Activated CD4-positive, alpha-beta T cell treated with anti-CD3 and anti-CD28 coated beads, Interleukin-2, amount 50 U/mL, for 4 hours (primary cell): ENCODE measurements around the gene RNU5B-1.
A peak's percentile ranks its signal among the peaks of the same experiment; 100 is the strongest.

ENCODE experiments used
- DNase-seq, 2 experiments: peaks; one replicate each; pipeline ENCODE4 v3.0.0-alpha.2; 2020

The RNU5B-1 gene

DNA sequence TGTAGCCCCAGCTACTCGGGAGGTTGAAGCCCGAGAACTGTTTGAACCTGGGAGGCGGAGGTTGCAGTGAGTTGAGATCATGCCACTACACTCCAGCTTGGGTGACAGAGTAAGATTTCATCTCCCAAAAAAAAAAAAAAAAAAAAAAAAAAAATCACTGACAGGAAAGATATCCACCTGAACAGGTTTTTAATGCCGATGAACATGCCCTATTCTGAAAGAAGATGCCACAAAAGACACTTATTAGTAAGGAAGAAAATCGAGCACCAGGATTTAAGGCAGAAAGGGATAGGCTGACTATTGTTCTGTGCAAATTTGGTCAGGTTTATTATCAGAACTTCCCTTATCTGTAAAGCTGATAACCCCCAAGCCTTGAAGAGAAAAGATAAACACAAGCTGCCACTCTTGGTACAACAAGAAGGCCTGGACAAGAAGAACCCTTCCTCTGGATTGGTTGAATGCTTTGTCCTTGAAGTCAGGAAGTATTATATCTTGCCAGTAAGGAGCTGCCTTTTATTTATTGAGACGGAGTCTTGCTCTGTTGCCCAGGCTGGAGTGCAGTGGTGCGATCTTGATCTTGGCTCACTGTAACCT is 15.1 kb upstream of the RNU5B-1 start:
- DNase-seq = no peak

DNA sequence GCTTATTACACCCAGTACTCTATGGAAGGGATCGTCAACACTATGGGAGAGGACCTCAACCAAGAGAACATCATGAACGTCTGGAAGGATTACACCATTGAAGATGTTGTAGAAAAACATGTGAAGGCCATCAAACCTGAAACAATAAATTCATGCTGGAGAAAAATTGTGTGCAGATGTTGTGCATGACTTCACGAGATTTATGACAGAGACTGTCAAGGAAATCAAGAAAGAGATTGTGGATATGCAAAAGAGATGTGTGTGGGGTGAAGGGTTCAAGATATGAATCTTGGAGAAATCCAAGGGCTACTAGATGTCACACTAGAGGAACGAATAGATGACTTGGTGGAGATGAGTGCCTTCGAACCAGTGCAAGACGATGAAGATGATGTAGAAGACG is 14.2 kb upstream of the RNU5B-1 start:
- DNase-seq = no peak

- no peak for DNase-seq
Measured at GRCh38 chr15:65292938-65293518, 11.4 kb upstream of the RNU5B-1 start.

DNA sequence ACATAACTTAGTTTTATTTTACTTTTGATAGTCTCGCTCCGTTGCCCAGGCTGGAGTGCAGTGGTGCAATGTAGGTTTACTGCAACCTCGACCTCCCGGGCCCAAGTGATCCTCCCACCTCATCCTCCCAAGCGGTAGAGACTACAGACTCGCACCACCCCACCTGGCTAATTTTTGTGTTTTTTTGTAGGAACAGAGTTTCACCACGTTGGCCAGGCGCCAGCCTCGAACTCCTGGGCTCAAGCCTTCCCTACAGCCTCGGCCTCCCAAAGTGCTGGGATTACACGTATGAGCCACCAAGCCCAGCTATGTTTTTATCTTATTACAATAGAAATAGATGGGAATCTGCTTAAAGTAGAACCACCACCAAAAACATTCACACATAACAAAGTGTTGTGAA is 5.7 kb upstream of the RNU5B-1 start:
- no peak for DNase-seq

GRCh38 chr15:65300924-65301441 is 3.5 kb upstream of the RNU5B-1 start:
- DNase-seq = no peak

GRCh38 chr15:65302061-65302460 is 2.4 kb upstream of the RNU5B-1 start:
- DNase-seq = no peak

DNA sequence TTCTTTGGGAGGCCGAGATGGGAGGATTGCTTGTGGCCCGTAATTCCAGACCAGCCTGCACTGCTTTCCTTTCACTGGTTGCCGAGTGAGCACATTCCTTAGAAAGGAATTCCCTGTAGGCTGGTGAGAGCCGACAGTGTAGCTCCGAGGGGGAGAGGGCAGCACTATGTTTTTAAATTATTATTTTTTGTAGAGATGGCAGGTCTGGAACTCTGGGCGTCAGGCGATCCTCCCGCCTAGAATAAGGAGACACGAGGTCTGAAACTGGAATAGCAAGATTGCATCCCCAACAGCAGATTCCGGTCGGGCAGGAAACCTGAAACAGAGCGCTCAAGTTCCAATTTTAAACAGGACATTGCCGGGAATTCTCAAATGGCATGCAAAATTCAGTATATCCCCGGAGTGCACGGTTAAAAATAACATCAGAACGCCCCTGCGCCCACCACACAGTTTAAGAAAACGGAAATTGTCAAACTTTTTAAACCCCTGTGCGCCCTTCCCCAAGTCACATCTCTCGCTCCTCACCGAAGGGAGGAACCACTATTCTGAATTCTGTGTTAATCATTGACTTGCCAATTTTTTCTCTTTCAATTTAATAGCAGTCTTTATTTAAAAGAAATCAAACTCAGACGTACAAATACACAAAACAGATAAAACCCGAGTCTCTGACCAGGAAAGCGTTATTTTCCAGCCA is 643 bp upstream of the RNU5B-1 start:
- no peak for DNase-seq

DNA sequence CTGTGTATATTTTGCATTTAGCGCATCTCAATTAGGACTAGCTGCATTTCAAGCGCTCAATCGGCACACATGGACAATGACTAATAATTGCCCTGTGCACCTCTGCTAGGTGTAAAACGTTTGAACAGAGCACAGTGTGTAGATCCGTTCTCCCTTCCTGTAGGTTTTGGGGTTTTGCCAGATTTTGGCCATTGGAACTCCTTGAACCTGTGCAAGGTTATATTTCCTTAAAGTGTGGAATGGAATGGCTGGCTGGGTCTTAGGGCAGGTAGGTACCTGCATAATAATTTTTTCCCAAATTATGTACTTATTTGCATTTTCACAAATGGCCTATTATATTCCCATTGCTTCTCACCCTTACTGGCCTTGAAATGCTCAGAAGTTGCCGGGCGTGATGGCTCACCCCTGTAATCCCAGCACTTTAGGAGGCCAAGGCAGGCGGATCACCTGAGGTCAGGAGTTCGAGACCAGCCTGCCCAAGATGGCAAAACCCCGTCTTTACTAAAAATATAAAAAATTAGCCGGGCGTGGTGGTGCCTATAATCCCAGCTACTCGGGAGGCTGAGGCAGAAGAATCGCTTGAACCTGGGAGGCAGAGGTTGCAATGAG is 777 bp downstream of the RNU5B-1 start:
- DNase-seq = no peak

GRCh38 chr15:65305776-65306175 is 1.3 kb downstream of the RNU5B-1 start:
- no peak for DNase-seq

GRCh38 chr15:65306551-65306950 is 2.1 kb downstream of the RNU5B-1 start:
- no peak for DNase-seq

DNA sequence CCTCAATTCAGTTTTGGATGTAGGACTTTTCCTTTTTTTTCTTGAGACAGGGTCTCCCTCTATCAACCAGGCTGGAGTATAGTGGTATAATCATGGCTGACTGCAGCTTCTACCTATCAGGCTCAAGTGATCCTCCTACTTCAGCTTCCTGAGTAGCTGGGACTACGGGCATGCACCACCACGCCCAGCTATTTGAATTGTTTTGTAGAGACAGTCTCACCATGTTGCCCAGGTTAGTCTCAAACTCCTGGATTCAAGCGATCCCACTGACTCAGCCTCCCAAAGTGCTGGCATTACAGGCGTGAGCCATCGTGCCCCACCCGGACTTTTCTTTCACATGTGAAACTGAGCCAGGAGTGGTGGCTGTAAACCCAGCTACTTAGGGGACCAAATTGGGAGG is 3.5 kb downstream of the RNU5B-1 start:
- no peak for DNase-seq

DNA sequence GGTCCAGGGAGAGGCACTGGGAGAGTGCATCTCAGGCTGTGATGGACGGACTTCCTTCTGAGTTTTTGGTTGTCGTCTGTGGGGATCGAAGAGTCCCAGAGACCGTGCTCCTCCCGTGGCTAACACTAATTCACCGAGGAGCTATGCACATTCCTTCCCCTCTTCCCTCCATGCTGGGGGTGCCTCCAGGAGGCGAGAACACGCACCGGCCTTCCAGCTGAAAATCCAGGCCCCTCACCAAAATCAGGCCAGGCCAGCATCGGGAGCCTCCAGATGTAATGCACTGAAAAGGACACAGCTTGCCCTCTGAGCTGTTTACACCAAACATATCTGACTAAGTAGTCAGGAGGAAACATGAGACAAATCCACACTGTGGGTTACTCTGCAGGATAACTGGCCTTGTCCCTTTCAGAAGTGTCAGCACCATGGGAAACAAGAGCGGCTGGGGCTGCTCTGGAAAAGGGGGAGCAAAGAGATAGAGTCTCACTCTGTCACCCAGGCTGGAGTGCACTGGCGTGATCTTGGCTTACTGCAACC is 5.5 kb downstream of the RNU5B-1 start:
- DNase-seq = no peak

- DNase-seq = no peak
Measured at GRCh38 chr15:65310431-65311137, 6.1 kb downstream of the RNU5B-1 start.

GRCh38 chr15:65311760-65312159 is 7.3 kb downstream of the RNU5B-1 start:
- DNase-seq = no peak

DNA sequence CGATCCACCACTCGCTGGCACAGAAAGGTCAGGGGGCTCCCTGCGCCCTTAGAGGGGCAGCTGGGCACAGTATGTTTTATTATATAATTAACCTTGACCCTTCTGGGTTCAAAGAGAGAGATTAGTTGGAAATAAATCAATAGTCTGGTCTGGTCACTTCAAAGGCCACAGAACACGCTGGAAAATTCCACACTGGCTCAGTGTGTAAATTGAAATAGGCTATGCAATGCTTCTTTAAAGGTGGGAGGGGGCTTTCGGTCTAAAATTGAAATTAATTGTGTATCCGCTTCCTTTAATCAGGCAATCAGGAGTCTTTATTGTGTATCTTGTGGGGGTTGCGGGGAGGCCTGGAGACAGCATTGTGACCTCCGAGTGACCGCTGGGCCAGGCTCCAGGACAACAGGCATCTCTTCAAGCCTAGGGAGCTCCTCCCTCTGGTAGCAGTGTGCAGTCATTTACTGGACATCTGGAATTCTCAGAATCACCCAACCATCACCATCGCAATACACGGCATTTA is 8.0 kb downstream of the RNU5B-1 start:
- DNase-seq = no peak

DNA sequence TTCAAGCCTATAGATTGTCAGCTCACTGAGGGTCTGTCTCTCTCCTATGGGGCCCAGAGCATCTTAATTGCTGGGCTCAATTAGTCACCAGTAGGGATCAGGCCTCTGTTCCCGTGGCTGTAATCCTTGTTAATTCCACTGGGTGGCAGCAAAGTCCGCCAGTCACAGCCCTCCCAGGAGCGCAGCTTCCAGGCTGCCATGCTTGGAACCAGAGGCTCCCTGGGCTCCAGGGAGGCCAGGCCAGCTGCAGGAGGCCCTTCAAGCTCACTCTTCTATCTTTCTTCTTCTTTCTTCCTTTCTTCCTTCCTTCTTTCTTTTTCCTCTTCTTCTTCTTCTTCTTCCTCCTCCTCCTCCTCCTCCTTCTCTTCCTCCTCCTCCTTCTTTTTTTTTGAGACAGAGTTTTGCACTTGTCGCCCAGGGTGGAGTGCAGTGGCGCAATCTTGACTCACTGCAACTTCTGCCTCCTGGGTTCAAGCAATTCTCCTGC is 14.4 kb downstream of the RNU5B-1 start:
- DNase-seq = peak; percentile 68 to 71

GRCh38 chr15:65323071-65323511 is 18.6 kb downstream of the RNU5B-1 start:
- no peak for DNase-seq

DNA sequence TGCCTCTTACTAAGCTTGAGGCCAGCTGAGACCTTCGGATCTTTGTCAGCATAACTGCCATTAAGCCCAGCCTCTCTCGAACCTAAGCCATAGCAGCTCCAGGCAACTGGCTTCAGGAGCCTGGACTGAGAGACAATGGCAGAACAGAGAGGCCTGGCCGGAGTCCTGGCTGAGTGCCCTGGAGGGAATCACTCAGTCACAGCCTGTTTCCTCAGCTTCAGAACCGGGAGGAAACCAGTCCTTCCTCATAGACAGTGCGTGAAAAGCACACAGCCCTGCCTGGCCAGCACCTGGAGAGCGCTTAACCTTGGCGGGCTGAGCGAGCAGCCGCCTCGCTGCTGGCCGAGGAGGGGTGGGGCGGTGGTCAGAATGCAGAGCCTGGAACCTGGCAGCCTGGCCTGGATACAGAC is 21.6 kb downstream of the RNU5B-1 start:
- DNase-seq = no peak

DNA sequence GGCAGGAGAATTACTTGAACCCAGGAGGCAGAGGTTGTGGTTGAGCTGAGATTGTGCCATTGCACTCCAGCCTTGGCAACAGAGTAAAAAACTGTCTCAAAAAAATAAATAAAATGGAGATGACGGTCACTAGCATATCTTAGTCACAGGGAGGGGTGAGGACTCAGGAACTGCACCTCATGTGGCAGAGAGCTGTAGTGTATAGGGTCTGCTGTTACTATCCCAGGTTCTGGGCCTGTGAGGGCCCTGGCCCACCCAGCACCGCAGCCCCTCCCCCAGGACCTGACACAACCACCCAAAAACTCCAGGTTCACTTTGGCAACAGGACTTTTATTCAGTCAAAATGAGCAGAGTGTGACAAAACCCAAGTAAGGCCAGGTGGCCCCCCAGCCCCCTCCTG is 22.3 kb downstream of the RNU5B-1 start:
- no peak for DNase-seq

DNA sequence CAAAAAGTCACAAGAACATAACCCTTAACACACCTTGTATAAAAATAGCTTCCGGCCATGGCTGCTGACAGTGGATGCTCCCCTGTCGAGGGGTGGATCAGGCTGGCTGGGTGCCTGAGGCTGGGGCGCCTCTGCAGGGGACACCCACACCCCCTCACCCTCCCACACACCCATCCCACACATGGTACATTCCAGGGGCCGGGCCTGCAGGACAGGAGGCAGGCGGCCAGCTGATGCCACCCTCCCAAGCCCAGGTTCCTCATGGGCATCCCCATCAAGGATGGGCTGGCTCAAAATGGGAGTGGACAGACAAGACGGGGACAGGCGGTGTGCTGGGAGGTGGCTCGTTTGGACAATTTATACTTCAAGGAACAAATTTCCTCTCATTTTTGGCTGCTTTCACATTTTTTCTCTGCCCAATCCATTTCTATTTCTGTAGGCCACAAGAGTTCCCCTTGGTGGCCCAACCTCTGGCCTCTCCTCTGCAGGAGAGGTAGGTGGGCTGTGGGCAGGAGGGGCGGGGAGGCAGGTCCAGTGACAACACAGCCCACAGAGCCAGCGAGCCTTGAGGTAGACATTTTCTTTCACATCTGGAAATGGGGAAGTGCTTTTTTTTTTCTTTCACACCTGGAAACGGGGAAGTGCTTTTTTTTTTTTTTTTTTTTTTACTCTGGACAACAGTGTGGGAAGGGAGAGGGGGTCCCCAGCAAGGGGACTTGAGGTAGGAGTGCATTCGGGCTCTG is 23.3 kb downstream of the RNU5B-1 start:
- no peak for DNase-seq

DNA sequence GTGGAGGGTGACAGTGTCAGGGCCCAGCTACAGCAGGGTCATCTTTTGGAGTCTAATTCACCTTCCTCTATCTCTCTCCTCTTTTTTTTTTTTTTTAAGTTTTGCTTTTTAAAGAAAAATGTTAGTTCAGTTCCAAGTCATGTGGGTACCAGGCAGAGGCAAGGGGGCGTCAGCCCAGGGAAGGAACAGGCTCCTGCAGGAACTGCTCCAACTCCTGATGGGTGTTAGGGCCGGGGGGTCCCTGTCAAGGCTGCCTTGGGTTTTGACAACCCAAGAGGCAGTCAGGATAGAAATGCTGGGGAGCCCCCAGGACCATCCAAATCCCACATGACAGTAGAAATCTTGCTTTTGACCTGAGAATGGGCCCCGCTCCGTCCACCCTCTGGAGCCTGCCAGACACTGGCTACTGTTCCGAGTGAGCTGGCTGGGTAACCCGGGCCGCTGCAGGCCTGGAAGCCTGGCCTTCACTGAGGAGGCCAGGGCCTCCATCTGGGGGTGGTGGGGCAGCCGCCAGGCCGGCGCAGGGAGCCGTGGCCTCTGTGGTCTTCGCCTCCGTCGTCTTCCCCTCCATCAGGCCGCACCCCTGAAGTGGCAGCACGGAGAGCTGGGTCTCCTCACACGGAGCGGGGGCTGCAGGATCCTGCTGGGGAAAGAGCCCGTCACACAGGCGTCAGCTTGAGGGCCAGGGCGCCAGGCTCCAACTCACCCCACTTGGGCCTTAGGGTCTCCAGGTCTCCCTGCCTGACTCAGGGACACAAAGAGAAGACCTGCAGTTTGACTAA is 24.2 kb downstream of the RNU5B-1 start:
- no peak for DNase-seq
